Naive thymus-derived CD8-positive, alpha-beta T cell (primary cell): ENCODE results near the gene FAM221B. TPM values are rescaled to one million over a fixed set of nuclear protein-coding genes. Genes with fewer than 3 reads are reported as not detected.
A peak's percentile ranks its signal among the peaks of the same experiment; 100 is the strongest.

ENCODE experiments used
- ATAC-seq, 2 donors: fragments of 150-1000 bp; cut with Tn5 transposase in 1 of 2; sonication (Bioruptor Pico), chemical (Tn5 transposase) in 1 of 2; 1 replicate in 1 of 2; 2 replicates in 1 of 2; pipeline ENCODE4 v1.10.0; 2021; ENCODE audit warnings: mild to moderate bottlenecking in 2 of 2, moderate library complexity in 2 of 2
- POLR2A ChIA-PET: fragments of 350-600 bp; sonication (Branson Sonifier 250); formaldehyde crosslinking; loops from one replicate; lab custom pipeline; 2021; ENCODE audit warnings: antibody characterized with exemption; lab: Charles Lee
- DNase-seq, 10 donors: peaks; one replicate each; pipeline versions ENCODE4 v3.0.0 to v3.0.0-alpha.2; 2020 to 2022
- H3K27ac Mint-ChIP-seq, 10 donors: one replicate each; pipeline ENCODE4 v1.8.0; 2020 to 2022; ENCODE audit warnings: mild to moderate bottlenecking in 10 of 10, mixed read lengths in 10 of 10, moderate library complexity in 4 of 10, inconsistent platforms in 1 of 10
- H3K27me3 Mint-ChIP-seq, 5 donors: one replicate each; pipeline ENCODE4 v1.8.0; 2021 to 2022; ENCODE audit warnings: mixed read lengths in 5 of 5
- H3K36me3 Mint-ChIP-seq, 3 donors: one replicate each; pipeline ENCODE4 v1.8.0; 2020 to 2022; ENCODE audit warnings: mixed read lengths in 3 of 3, mild to moderate bottlenecking in 2 of 3, inconsistent platforms in 1 of 3
- H3K4me1 Mint-ChIP-seq, 4 donors: one replicate each; pipeline ENCODE4 v1.8.0; 2021 to 2022; ENCODE audit warnings: mixed read lengths in 4 of 4
- H3K4me3 Mint-ChIP-seq, 10 donors: one replicate each; pipeline ENCODE4 v1.8.0; 2020 to 2022; ENCODE audit warnings: mild to moderate bottlenecking in 10 of 10, mixed read lengths in 10 of 10, moderate library complexity in 6 of 10, inconsistent platforms in 1 of 10
- H3K9me3 Mint-ChIP-seq, 9 donors: one replicate each; pipeline ENCODE4 v1.8.0; 2020 to 2022; ENCODE audit warnings: mixed read lengths in 9 of 9, mild to moderate bottlenecking in 3 of 9, inconsistent platforms in 1 of 9, moderate library complexity in 1 of 9
- polyA plus RNA-seq, 3 donors: library from polyadenylated mRNA; unstranded; fragments of 300-500 nt; fragmentation: Illumina TruSeq; gene quantifications; one replicate each; pipeline ENCODE4 v1.2.3, GENCODE V29; 2021
- total RNA-seq, 8 experiments: library from RNA in 2 of 8; stranded (reverse) in 2 of 8; gene quantifications; one replicate each; pipeline ENCODE4 v1.2.3 and lab custom pipeline; 2021 to 2026

Gene FAM221B
- total and polyA plus RNA-seq, 5 experiments from 2014 or later, result not detected

DNA sequence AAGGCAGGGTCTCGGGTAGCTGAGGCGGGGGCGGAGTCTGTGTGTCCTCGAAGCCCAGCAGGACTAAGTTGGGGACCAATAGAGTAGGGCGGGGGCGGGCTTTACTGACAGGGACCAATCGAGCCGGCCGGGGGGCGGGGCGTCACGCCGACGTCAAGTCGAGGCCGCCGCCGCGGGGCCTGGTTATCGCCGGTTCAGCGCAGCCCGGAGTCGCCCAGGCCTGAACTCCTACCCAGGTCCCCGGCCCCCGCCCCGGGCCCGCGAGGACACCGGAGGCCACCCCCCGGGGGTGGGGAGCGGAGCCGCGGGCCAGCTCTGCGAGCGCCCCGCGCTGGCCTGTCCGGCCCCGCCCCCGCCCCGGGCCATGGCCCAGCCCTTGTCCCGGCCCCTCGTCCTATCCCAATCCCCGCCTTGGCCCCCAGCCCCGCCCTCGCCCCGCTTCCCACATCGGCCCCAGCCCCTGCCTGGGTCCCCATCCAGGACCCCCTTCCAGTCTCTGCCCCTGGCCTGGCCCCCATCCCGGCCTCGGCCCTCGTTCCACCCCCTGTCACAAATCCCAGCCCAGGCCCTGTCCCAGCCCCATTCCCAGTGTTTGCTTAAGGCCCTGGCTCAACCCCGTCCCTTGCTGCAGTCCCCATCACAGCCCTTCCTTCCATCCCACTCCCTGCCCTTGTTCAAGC, 692 bp upstream of the FAM221B start, which contains the start of gene TMEM8B:
TMEM8B (plus strand) TSS at position 145 of the 680 bp plus-strand sequence; CDS start at position 365, 220 bp downstream.
- peaks cover 32 to 63% (median 44%) of the 10 kb centered on the region in 4 donors for H3K4me1 Mint-ChIP-seq
- peak within 1 kb of the TSS; percentile 81 to 100 (median 96) for H3K27ac Mint-ChIP-seq
- no peaks in the 10 kb centered on the region for H3K9me3 Mint-ChIP-seq
- H3K4me3 Mint-ChIP-seq, result peak within 1 kb of the TSS; percentile 86 to 100 (median 96)
- ATAC-seq (peak; percentile 94), DNase-seq (peak; percentile 83 to 97 (median 90))
- no peaks in the 10 kb centered on the region for H3K27me3 Mint-ChIP-seq
- H3K36me3 Mint-ChIP-seq, result no peaks in the 10 kb centered on the region
- POLR2A ChIA-PET, result interaction anchor here (0.6 to 1.5 kb wide), 8 partner anchors 15 to 241 kb away, joined by 3 to 8 read pairs (median 3); partner anchors contain the start of genes CCDC107, HINT2 and SPAG8

DNA sequence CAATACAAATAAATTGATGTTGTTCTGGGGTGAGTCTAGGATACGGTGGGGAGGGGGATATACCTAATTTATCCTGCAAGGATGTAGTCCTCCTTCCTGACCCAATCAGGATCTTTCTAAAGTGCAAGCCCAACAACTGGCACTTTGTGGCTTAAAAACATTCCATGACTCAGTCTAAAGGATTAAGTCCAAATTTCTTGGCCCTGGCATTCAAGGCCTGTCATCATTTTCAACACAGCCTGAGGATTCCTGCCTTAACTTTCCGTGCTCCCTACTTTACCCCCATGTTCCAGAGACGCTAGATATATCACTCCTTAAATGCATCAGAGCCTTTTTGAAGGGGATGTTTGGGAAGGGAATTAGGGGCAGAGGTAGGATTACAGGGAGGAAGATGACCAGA, 1.0 kb downstream of the FAM221B start:
- Mint-ChIP-seq H3K9me3 (no peaks in the 10 kb centered on the region), H3K4me3 (peak overlapping the region; percentile 69 to 98 (median 95)), H3K4me1 (peaks cover 30 to 53% (median 38%) of the 10 kb centered on the region in 4 donors), H3K27me3 (no peaks in the 10 kb centered on the region), H3K27ac (peak overlapping the region in 5 of 10 donors; percentile 7 to 78 (median 60)), H3K36me3 (no peaks in the 10 kb centered on the region)
- ATAC-seq (no peak), DNase-seq (no peak)
- POLR2A ChIA-PET, result interaction anchor here (1.0 kb wide), 1 partner anchor 8 kb away, joined by 6 read pairs; no protein-coding TSS in a partner anchor

GRCh38 chr9:35826071-35826701, 2.3 kb downstream of the FAM221B start:
- DNase-seq, result peak in 5 of 10 donors; percentile 29 to 60 (median 57)
- ATAC-seq, result peak; percentile 21 to 34
- Mint-ChIP-seq H3K9me3 (no peaks in the 10 kb centered on the region), H3K36me3 (no peaks in the 10 kb centered on the region), H3K4me3 (peak overlapping the region in 5 of 10 donors; percentile 17 to 72 (median 40)), H3K27me3 (no peaks in the 10 kb centered on the region), H3K27ac (peak overlapping the region in 6 of 10 donors; percentile 4 to 83 (median 48)), H3K4me1 (peaks cover 27 to 45% (median 32%) of the 10 kb centered on the region in 4 donors)
- POLR2A ChIA-PET, result interaction anchor here (0.6 to 1.2 kb wide), 3 partner anchors 12 to 33 kb away, joined by 3 read pairs; partner anchors contain the start of gene SPAG8

DNA sequence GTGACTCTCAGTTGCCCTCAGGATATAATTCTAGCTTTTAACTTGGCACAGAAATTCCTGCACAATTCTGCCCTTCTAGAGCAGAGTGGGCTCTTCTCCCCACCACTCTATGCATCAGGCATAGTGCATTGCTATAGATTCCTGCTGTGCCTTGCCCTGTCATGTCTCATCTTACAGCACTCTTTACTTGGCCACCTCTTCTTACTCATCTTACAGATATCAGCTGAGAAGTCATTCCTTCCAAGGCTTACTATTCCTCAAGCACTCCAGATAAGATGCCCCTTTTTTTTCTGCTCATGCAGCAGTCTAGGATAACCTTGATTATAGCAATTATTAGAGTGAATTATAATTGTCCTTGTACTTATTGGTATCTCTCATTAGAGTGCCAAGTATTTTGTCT, 5.6 kb downstream of the FAM221B start:
- peak overlapping the region in 1 of 10 donors; percentile 45 for H3K27ac Mint-ChIP-seq
- DNase-seq (no peak), ATAC-seq (no peak)
- POLR2A ChIA-PET, result no interaction called here
- no peaks in the 10 kb centered on the region for H3K36me3 Mint-ChIP-seq
- H3K4me1 Mint-ChIP-seq, result peaks cover 5 to 14% (median 9%) of the 10 kb centered on the region in 4 donors
- H3K9me3 Mint-ChIP-seq, result no peaks in the 10 kb centered on the region
- no peak overlapping the region for H3K4me3 Mint-ChIP-seq
- peaks cover 0 to 4% (median 0%) of the 10 kb centered on the region in 5 donors for H3K27me3 Mint-ChIP-seq

DNA sequence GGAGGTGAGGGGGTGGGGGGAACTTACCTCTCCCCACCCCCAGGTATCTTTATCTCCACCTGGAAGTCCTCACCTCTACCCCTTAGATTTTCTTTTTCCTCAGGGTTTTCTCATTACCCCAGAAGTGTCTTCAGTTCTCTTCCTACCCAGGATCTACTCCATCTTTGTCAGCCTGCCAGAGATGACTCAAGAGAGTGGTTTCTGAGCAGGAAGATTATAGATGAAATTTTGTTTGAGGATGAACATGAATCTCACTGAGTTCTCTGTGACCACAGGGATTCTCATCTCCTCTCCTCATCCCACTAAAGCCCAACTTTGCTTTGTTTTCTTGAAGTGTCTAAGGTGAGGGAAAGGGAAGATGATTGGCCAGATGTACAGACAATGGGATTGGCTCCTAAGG, 8.5 kb downstream of the FAM221B start:
- DNase-seq (no peak), ATAC-seq (no peak)
- Mint-ChIP-seq H3K4me3 (no peak overlapping the region), H3K27me3 (peaks cover 0 to 5% (median 0%) of the 10 kb centered on the region in 5 donors), H3K4me1 (peaks cover 4 to 14% (median 8%) of the 10 kb centered on the region in 4 donors), H3K9me3 (peaks cover 0 to 3% (median 0%) of the 10 kb centered on the region in 9 donors), H3K36me3 (no peaks in the 10 kb centered on the region), H3K27ac (no peak overlapping the region)
- POLR2A ChIA-PET, result no interaction called here

- Mint-ChIP-seq H3K9me3 (peaks cover 0 to 3% (median 0%) of the 10 kb centered on the region in 9 donors), H3K27ac (peak overlapping the region in 1 of 10 donors; percentile 30), H3K36me3 (no peaks in the 10 kb centered on the region), H3K27me3 (peaks cover 0 to 5% (median 0%) of the 10 kb centered on the region in 5 donors), H3K4me3 (no peak overlapping the region), H3K4me1 (peaks cover 14 to 19% (median 18%) of the 10 kb centered on the region in 4 donors)
- no peak for ATAC-seq
- POLR2A ChIA-PET, result interaction anchor here (0.5 kb wide), 1 partner anchor 173 kb away, joined by 3 read pairs; no protein-coding TSS in a partner anchor
- no peak for DNase-seq
These were observed 10.2 kb downstream of the FAM221B start for GRCh38 chr9:35818341-35818740.

DNA sequence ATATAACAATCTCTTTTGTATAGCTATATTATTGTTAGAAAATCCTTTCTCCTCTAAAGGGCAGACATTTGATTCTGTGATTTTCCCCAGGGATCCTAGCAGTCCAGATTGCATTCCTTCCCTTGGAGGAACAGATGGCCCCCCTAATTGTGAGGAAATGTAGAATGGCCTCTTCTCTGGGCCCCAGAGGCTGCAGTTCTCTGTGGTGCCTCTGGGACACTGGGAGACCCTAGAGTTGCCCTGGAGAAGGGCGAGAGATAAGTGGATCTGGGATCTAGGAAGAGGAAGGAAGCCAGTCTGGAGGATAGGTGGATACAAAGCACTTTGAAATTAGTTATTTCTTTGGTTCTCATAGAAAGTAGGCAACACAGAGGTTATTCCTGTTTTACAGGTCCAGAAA, 11.8 kb downstream of the FAM221B start:
- H3K4me3 Mint-ChIP-seq, result peak overlapping the region in 4 of 10 donors; percentile 57 to 99 (median 92)
- no peaks in the 10 kb centered on the region for H3K36me3 Mint-ChIP-seq
- peaks cover 0 to 3% (median 0%) of the 10 kb centered on the region in 9 donors for H3K9me3 Mint-ChIP-seq
- no peak for DNase-seq
- peak overlapping the region in 1 of 10 donors; percentile 47 for H3K27ac Mint-ChIP-seq
- ATAC-seq, result no peak
- H3K4me1 Mint-ChIP-seq, result peaks cover 27 to 35% (median 31%) of the 10 kb centered on the region in 4 donors
- POLR2A ChIA-PET, result no interaction called here
- H3K27me3 Mint-ChIP-seq, result peaks cover 0 to 5% (median 0%) of the 10 kb centered on the region in 5 donors

DNA sequence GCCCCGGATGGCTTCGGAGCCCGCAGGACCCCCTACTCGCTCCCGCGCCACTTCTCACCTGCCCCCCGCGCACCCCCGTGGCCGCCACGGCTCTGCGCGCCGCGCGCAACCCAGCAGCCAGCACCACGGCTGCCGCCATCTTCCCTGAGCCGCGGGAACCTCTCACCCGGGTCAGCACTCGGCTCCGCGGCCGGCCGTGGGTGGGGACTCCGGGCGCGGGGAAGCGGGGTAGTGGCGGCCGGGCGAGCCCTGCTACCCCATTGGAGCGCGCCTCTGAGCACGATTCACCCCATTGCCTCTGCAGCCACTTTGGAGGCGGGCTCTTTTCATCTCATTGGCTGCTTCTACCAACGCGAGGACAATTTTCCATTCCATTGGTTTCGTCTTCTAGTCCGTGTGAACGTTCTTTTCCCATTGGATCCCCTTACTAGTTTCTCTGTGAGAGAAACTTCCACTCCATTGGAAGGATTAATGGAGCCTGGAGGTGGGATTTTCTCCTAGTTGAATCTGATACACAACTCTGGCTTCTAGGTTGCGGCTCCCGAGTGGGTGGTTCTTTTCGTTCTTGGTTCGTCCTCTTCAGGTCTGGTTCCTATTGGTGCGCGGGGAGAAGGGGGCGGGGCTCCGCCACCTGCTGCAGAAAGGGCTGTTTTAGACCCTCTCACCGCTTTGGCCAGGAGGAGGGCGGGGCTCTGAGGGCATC, 13.5 kb downstream of the FAM221B start, which contains the start of gene HINT2:
HINT2 (minus strand) TSS at position 202 of the 703 bp plus-strand sequence; CDS start at position 139, 63 bp downstream.
- peaks cover 0 to 5% (median 0%) of the 10 kb centered on the region in 5 donors for H3K27me3 Mint-ChIP-seq

GRCh38 chr9:35814106-35814840, 14.3 kb downstream of the FAM221B start:
- peaks cover 0 to 5% (median 0%) of the 10 kb centered on the region in 5 donors for H3K27me3 Mint-ChIP-seq
- H3K4me3 Mint-ChIP-seq, result peak overlapping the region; percentile 82 to 99 (median 96)
- H3K4me1 Mint-ChIP-seq, result peaks cover 31 to 46% (median 42%) of the 10 kb centered on the region in 4 donors
- peak overlapping the region; percentile 33 to 97 (median 87) for H3K27ac Mint-ChIP-seq
- ATAC-seq, result peak in 1 of 2 donors; percentile 3
- peaks cover 0 to 3% (median 0%) of the 10 kb centered on the region in 9 donors for H3K9me3 Mint-ChIP-seq
- POLR2A ChIA-PET, result interaction anchor here (0.7 to 4.4 kb wide), 9 partner anchors 12 to 743 kb away, joined by 3 to 28 read pairs (median 3); partner anchors contain the start of genes CREB3, FAM221B, STOML2 and TLN1
- no peaks in the 10 kb centered on the region for H3K36me3 Mint-ChIP-seq
- DNase-seq, result peak in 3 of 10 donors; percentile 21 to 28 (median 26)

More for the DNA sequence above, 13.5 kb downstream of the FAM221B start, which contains the start of gene HINT2:
- Mint-ChIP-seq H3K9me3 (peaks cover 0 to 3% (median 0%) of the 10 kb centered on the region in 9 donors), H3K36me3 (no peaks in the 10 kb centered on the region), H3K4me3 (peak within 1 kb of the TSS; percentile 87 to 99 (median 96)), H3K27ac (peak within 1 kb of the TSS; percentile 91 to 98 (median 96)), H3K4me1 (peaks cover 31 to 46% (median 40%) of the 10 kb centered on the region in 4 donors)
- peak; percentile 92 to 98 (median 96) for DNase-seq
- peak; percentile 76 to 78 for ATAC-seq
- POLR2A ChIA-PET, result interaction anchor here (0.7 to 4.4 kb wide), 9 partner anchors 11 to 743 kb away, joined by 3 to 28 read pairs (median 3); partner anchors contain the start of genes CREB3, FAM221B, STOML2 and TLN1

GRCh38 chr9:35813434-35814105, 15.0 kb downstream of the FAM221B start:
- H3K4me1 Mint-ChIP-seq, result peaks cover 31 to 46% (median 42%) of the 10 kb centered on the region in 4 donors
- H3K9me3 Mint-ChIP-seq, result peaks cover 0 to 3% (median 0%) of the 10 kb centered on the region in 9 donors
- H3K27me3 Mint-ChIP-seq, result peaks cover 0 to 5% (median 0%) of the 10 kb centered on the region in 5 donors
- ATAC-seq (no peak), DNase-seq (no peak)
- peak overlapping the region in 8 of 10 donors; percentile 6 to 98 (median 76) for H3K27ac Mint-ChIP-seq
- H3K4me3 Mint-ChIP-seq, result peak overlapping the region; percentile 70 to 99 (median 96)
- peaks cover 0 to 6% (median 0%) of the 10 kb centered on the region in 3 donors for H3K36me3 Mint-ChIP-seq
- POLR2A ChIA-PET, result interaction anchor here (1.0 to 4.4 kb wide), 5 partner anchors 15 to 710 kb away, joined by 3 to 28 read pairs (median 5); partner anchors contain the start of genes CREB3, FAM221B, STOML2 and TLN1
